ENCODE measurements around the gene LOX.

GRCh38 chr5:122083535-122083934 is 5.5 kb upstream of the LOX start:
- TF ChIP-seq EZH2 (IDR thresholded peaks at IDR 0.05; ENCODE audit: insufficient read depth, poor library complexity, severe bottlenecking) (no peak), EZH2phosphoT487 (IDR thresholded peaks at IDR 0.05; ENCODE audit: insufficient read depth, low read depth) (no peak)

Data from GM23248 (cell line).